HepG2 (cell line): ENCODE measurements around the gene DUS3L. TPM values are rescaled to one million over a fixed set of nuclear protein-coding genes. Genes with fewer than 3 reads are reported as not detected.

Experiments
- AKAP8 ChIP-seq: sonication (generic); formaldehyde crosslinking; IDR thresholded peaks from 2 replicates; pipeline ENCODE4 v1.5.1; 2020; ENCODE audit warnings: mild to moderate bottlenecking, missing genetic modification reagents
- CCDC6 ChIP-seq: sonication (generic); formaldehyde crosslinking; IDR thresholded peaks from 2 replicates; pipeline ENCODE4 v1.8.1; 2022; ENCODE audit warnings: mild to moderate bottlenecking, missing genetic modification reagents, moderate library complexity
- EZH2 ChIP-seq: conservative IDR thresholded peaks from 2 replicates; pipeline ENCODE4 v1.6.1; 2012; ENCODE audit warnings: mild to moderate bottlenecking, low read depth, low read length, moderate library complexity
- FOXP1 ChIP-seq, 2 experiments: fragments of 450-650 bp in 1 of 2; IDR thresholded peaks; 2 replicates each; pipeline ENCODE4 v1.6.1; 2017 to 2018; ENCODE audit warnings: antibody characterized with exemption in 1 of 2
- GLMP ChIP-seq: sonication (generic); formaldehyde crosslinking; IDR thresholded peaks from 2 replicates; pipeline ENCODE4 v1.9.0; 2021; ENCODE audit warnings: missing genetic modification reagents, mild to moderate bottlenecking, borderline replicate concordance
- KLF16 ChIP-seq, 2 experiments: sonication (generic) in 1 of 2; formaldehyde crosslinking in 1 of 2; IDR thresholded peaks; 2 replicates each; pipeline versions ENCODE4 v1.6.1 to v1.8.0; 2016 to 2023; ENCODE audit warnings: missing genetic modification reagents in 2 of 2, missing compliant biosample characterization in 1 of 2
- MIER3 ChIP-seq: IDR thresholded peaks from 2 replicates; pipeline ENCODE4 v1.6.1; 2016; ENCODE audit warnings: missing compliant biosample characterization, borderline replicate concordance
- PAX8 ChIP-seq: sonication (generic); formaldehyde crosslinking; IDR thresholded peaks from 2 replicates; pipeline ENCODE4 v1.8.0; 2022; ENCODE audit warnings: mild to moderate bottlenecking, missing genetic modification reagents, borderline replicate concordance
- RFX3 ChIP-seq: IDR thresholded peaks from 2 replicates; pipeline ENCODE4 v1.6.1; 2016; ENCODE audit warnings: missing biosample characterization, missing genetic modification reagents
- SIN3B ChIP-seq: fragments of 150-350 bp; IDR thresholded peaks from 2 replicates; pipeline ENCODE4 v1.6.1; 2014; ENCODE audit warnings: low read length
- SMYD3 ChIP-seq: sonication (generic); formaldehyde crosslinking; IDR thresholded peaks from 2 replicates; pipeline ENCODE4 v1.8.1; 2023; ENCODE audit warnings: mild to moderate bottlenecking, missing genetic modification reagents
- SP2 ChIP-seq: sonication (generic); formaldehyde crosslinking; IDR thresholded peaks from 2 replicates; pipeline ENCODE4 v1.5.1; 2020; ENCODE audit warnings: mild to moderate bottlenecking, missing genetic modification reagents
- TBX3 ChIP-seq: fragments of 450-650 bp; IDR thresholded peaks from 2 replicates; pipeline ENCODE4 v1.6.1; 2017; ENCODE audit warnings: antibody characterized with exemption, mild to moderate bottlenecking, inconsistent platforms, borderline replicate concordance
- ZEB1 ChIP-seq: IDR thresholded peaks from 2 replicates; pipeline ENCODE4 v1.6.1; 2012; ENCODE audit warnings: mild to moderate bottlenecking, low read depth, inconsistent platforms; ENCODE audit not compliant: insufficient replicate concordance
- ZNF224 ChIP-seq: sonication (generic); formaldehyde crosslinking; IDR thresholded peaks from 2 replicates; pipeline ENCODE4 v1.5.0; 2020; ENCODE audit warnings: mild to moderate bottlenecking, missing genetic modification reagents
- ZNF276 ChIP-seq: sonication (generic); formaldehyde crosslinking; IDR thresholded peaks from 2 replicates; pipeline ENCODE4 v1.4.0; 2020; ENCODE audit warnings: mild to moderate bottlenecking, low read depth, missing genetic modification reagents
- ZNF33A ChIP-seq: sonication (generic); formaldehyde crosslinking; IDR thresholded peaks from 2 replicates; pipeline ENCODE4 v1.5.1; 2020; ENCODE audit warnings: missing genetic modification reagents, mild to moderate bottlenecking, moderate library complexity, borderline replicate concordance
- ZNF543 ChIP-seq: sonication (generic); formaldehyde crosslinking; IDR thresholded peaks from 2 replicates; pipeline ENCODE4 v1.4.0; 2020; ENCODE audit warnings: mild to moderate bottlenecking, missing genetic modification reagents
- ZNF652 ChIP-seq: IDR thresholded peaks from 2 replicates; pipeline ENCODE4 v1.6.1; 2016; ENCODE audit warnings: low read depth, borderline replicate concordance
- ZNF670 ChIP-seq: sonication (generic); formaldehyde crosslinking; IDR thresholded peaks from 2 replicates; pipeline ENCODE4 v1.8.0; 2022; ENCODE audit warnings: mild to moderate bottlenecking, missing genetic modification reagents, borderline replicate concordance
- ZNF740 ChIP-seq: sonication (generic); formaldehyde crosslinking; IDR thresholded peaks from 2 replicates; pipeline ENCODE4 v1.4.0; 2020; ENCODE audit warnings: missing genetic modification reagents
- ZNF75D ChIP-seq: sonication (generic); formaldehyde crosslinking; IDR thresholded peaks from 2 replicates; pipeline ENCODE4 v1.8.1; 2023; ENCODE audit warnings: missing genetic modification reagents, mild to moderate bottlenecking, borderline replicate concordance
- ZNF788 ChIP-seq: sonication (generic); formaldehyde crosslinking; IDR thresholded peaks from 2 replicates; pipeline ENCODE4 v1.5.0; 2020; ENCODE audit warnings: mild to moderate bottlenecking, missing genetic modification reagents, borderline replicate concordance
- polyA plus RNA-seq, 8 experiments: library from polyadenylated mRNA; depleted of rRNA in 3 of 8; stranded (reverse) in 7 of 8; unstranded in 1 of 8; fragments of >200 nt; fragmentation: Illumina TruSeq in 4 of 8; extraction: Trizol in 4 of 8; gene quantifications; 2 replicates each; pipeline versions ENCODE4 v1.2.1 to v1.2.3, GENCODE V29; 2011 to 2016; ENCODE audit warnings: low read depth in 4 of 8, missing spikeins in 1 of 8, mixed read lengths in 1 of 8; ENCODE audit not compliant: insufficient read depth in 1 of 8
- total RNA-seq, 5 experiments: library from RNA; depleted of rRNA; stranded (reverse); fragments of >200 nt; fragmentation: Illumina TruSeq; extraction: Trizol; gene quantifications; 2 replicates each; pipeline ENCODE4 v1.2.3, GENCODE V29; 2016; ENCODE audit warnings: low read depth in 1 of 5
- TF ChIP-seq, protein P1 (sequence below): IDR thresholded peaks from 2 replicates; pipeline ENCODE4 v1.6.1; 2016; ENCODE audit warnings: mild to moderate bottlenecking, missing biosample characterization, missing genetic modification reagents
- TF ChIP-seq, protein P2 (sequence below): sonication (generic); formaldehyde crosslinking; IDR thresholded peaks from 2 replicates; pipeline ENCODE4 v1.4.0; 2020; ENCODE audit warnings: missing genetic modification reagents

The DUS3L gene
- total and polyA plus RNA-seq, 2 of the 13 experiments (the other 11 are each of a cell fraction or from before 2014, with no cell fraction given): 13.3 to 25.1 TPM

DNA sequence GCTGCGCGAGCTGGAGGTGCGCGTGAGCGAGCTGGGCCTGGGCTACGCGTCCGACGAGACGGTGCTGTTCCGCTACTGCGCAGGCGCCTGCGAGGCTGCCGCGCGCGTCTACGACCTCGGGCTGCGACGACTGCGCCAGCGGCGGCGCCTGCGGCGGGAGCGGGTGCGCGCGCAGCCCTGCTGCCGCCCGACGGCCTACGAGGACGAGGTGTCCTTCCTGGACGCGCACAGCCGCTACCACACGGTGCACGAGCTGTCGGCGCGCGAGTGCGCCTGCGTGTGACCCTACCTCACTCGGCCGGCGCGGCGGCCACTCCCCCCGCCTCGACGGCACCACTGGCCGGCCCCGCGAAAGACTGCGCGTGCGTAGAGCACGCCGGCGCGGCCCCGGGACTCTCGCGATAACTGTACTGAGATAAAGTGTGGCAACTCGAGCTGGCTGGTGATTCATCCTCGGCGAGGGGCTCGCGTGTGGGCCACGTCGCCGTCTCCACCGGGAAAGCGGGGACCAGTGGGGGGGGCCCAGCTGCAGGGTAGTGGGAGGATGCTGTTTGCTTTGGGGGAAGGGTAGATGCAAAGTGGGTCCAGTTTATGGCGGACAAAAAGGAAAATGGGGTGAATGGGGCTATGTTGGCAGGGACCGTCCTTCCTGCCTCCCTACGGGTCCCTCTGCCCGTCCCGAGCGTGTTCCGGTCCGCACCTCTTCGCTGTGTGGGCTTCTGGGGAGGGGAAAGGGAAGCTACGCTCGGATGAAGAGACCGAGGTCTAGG lies 37.1 kb upstream of the DUS3L start (continued):
- TF ChIP-seq, protein P1, sequence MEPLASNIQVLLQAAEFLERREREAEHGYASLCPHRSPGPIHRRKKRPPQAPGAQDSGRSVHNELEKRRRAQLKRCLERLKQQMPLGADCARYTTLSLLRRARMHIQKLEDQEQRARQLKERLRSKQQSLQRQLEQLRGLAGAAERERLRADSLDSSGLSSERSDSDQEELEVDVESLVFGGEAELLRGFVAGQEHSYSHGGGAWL (CRISPR knock-in tag): peak; percentile 78; the same call in 1 of the 2 replicates
- TF ChIP-seq, protein P2, sequence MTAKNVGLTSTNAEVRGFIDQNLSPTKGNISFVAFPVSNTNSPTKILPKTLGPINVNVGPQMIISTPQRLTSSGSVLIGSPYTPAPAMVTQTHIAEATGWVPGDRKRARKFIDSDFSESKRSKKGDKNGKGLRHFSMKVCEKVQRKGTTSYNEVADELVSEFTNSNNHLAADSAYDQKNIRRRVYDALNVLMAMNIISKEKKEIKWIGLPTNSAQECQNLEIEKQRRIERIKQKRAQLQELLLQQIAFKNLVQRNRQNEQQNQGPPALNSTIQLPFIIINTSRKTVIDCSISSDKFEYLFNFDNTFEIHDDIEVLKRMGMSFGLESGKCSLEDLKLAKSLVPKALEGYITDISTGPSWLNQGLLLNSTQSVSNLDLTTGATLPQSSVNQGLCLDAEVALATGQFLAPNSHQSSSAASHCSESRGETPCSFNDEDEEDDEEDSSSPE (CRISPR knock-in tag): peak; percentile 86
- TF ChIP-seq KLF16 (CRISPR knock-in tag; IDR thresholded peaks at IDR 0.05) (peak; percentile 25 to 95; a peak in 2 of 4 replicates), MIER3 (CRISPR knock-in tag) (peak; percentile 94; the same call in 1 of the 2 replicates), ZEB1 (peak; percentile 48), EZH2 (no peak), TBX3 (peak; percentile 29; the same call in 1 of the 2 replicates), RFX3 (CRISPR knock-in tag) (no peak), AKAP8 (CRISPR knock-in tag) (peak; percentile 100), ZNF75D (CRISPR knock-in tag) (no peak), GLMP (CRISPR knock-in tag) (no peak), ZNF652 (CRISPR knock-in tag) (no peak), SIN3B (no peak), ZNF224 (peak; percentile 94), ZNF276 (CRISPR knock-in tag) (no peak), ZNF670 (peak; percentile 89; the same call in 1 of the 2 replicates), PAX8 (CRISPR knock-in tag) (peak; percentile 84; the same call in 1 of the 2 replicates), ZNF788 (peak; percentile 54; the same call in 1 of the 2 replicates), CCDC6 (CRISPR knock-in tag) (peak; percentile 91), SMYD3 (peak; percentile 88), FOXP1 (IDR thresholded peaks at IDR 0.05) (no peak), FOXP1 (CRISPR knock-in tag; IDR thresholded peaks at IDR 0.05) (0 out of 2 replicates have a peak, but pooled peaks have one; percentile 11), ZNF543 (CRISPR knock-in tag) (peak; percentile 57), ZNF33A (CRISPR knock-in tag) (no peak), ZNF740 (CRISPR knock-in tag) (peak; percentile 99), SP2 (no peak)
